A204.1 (cell line): ENCODE measurements around the gene WDR17.

Experiments
- FAIRE-seq: peaks from 2 replicates; lab custom pipeline; 2012; peaks lifted over from hg19 to GRCh38; lab: Jason Lieb, UNC

Gene WDR17

DNA sequence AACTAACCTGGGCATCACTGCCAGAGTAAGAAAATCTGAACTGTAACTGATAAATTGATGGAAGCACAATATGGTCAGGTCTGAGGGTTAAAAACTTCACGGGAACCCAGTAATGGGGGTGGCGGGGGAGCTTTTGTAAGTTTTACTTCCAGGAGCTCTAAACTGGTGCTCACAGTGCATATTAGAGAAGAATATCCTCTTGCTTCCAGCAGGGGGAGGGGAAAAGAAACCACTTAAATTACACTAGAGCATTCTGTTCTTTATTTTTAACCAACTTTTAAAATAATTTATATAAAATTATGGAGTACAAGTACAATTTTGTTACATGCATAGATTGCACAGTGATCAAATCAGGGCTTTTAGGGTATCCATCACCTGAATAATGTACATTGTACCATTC, 33.7 kb downstream of the WDR17 start:
- no peak for FAIRE-seq

DNA sequence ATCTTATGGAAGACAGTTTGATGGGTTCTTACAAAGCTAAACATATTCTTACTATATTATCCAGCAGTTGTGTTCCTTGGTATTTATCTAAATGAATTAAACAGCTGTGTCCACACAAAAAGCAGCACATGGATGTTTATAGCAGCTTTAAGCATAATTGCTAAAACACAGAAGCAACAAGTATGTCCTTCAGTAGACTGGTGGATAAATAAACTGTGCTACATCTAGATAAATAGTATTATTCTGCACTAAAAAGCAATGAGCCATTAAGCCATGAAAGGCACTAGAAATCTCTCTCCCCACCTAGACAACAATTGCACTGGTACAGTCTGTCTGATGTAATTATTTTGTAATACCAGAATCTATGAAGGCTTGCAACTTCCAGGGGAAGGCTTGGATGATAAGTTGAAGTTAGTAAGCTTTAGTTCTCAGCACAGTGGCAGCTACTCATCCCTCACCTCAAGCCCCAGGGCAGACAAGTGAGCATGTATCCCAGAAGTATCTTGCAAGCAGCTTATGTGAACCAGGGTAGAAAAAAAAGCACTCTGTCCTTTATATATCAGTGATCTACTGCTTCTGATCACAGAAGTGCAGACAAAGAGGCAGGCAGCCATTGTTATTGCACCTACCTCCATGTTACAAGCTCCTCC, 36.9 kb downstream of the WDR17 start:
- FAIRE-seq: no peak

DNA sequence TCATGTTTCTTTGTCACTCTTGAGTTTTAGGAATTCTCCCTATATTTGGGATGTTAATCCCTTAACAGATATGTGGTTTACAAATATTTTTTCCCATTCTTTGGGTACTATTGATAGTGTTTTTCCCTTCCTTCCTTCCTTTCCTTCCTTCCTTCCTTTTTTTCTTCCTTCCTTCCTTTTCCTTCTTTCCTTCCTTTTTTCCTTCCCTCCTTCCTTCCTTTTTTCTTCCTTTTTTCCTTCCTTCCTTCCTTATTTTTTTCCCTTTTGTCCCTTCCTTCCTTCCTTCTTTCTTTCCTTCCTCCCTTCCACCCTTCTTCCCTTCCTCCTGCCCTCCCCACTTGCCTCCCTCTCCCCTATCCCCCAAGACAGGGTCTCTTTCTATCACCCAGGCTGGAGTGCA, 42.1 kb downstream of the WDR17 start:
- FAIRE-seq: no peak

DNA sequence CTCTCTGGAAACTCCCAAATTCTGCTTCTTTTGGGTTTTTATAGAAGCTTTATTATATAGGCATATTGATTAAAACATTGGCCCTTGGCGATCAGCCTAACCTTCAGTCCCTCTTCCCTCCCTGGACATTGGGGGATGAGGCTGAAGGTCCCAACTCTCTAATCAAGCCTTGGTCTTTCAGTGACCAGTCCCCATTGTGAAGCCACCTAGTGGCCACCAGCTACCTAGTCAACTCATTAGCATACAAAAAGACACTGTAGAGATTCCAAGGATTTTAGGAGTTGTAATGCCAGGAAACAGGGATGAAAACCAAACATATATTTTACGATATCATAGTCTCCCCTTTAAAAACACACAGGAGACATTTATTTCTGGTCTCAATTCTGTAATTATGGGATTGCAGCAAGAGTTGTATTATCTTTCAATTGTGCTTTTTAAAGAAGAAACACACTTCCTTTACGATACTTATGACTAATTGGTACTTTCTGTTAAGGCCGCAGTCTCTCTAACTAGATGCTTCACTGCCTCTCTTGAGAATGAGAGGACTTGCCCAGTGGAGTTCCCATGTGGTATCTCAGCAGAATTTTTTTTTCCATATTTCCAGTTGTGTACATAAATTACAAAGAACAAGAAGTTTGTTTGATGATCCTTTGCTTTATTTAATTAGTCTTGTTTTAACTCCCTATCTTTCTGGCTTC, 58.2 kb downstream of the WDR17 start:
- FAIRE-seq: no peak

DNA sequence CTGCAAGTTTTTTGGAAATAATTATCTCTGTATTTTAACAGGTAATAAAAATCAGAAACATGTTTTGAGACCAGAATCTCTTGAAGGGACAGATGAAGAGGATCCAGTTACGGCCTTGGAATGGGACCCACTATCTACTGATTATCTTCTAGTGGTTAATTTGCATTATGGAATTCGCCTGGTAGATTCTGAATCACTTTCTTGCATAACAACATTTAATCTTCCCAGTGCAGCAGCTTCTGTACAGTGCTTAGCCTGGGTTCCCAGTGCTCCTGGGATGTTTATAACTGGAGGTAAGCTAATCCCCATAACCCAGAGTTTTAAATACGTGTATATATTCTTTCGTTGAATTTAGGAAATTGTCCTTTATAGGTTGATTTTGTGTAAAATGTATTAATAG, 59.4 kb downstream of the WDR17 start:
- FAIRE-seq: no peak

DNA sequence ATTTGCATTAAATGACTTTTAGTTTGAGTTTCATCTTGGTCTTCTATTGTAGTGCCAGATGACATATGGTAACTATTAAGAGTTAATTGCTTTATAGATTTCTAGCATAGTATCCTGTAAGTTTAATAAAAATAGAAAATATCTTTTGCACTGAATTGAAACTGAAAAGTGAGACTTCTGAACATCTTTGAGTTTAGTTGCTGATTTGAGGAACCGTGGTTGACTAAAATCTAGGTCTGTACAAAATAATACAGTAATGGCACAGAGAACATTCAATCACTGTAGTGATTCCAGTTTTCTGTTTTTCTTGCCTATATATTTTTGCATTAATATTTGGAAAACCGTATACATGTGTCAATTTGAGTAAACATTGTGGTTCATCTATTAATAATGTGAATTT, 69.0 kb downstream of the WDR17 start:
- FAIRE-seq: no peak

DNA sequence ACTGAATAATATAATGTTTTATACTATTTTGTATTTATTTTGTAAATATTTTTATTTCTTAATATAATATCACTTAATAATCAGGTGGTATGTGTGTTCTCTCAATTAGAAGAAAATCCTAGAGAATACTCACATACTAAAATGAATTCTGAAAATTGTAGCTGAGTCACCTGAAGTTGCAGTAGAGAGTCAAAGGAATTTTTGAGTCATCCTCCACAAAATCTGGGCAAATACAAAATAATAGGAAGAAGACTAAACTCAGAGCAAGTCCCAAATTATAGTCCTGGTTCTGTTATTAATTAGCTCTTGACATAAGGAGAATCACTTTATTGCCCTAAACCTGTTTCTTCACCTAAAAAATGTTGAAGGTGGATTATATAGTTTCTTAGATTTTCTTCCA, 72.0 kb downstream of the WDR17 start:
- FAIRE-seq: no peak

DNA sequence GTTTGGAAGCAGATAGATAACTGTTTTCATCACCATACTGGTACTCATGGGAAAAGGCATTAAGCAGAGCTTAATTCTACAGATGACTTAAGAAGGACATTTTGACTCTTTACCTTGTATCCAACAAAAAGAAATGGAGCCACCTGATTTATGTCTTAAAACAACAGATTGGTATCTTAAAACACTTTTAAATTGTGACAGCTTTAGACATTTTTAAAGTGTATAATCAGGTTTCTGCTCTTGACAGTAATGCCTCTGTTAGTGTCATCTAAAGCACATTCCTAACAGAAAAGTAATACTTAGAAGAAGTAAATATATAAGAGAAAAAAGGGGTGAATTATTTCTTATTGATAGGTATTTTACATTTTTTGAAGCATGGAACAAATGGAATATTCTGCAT, 73.9 kb downstream of the WDR17 start:
- FAIRE-seq: no peak

DNA sequence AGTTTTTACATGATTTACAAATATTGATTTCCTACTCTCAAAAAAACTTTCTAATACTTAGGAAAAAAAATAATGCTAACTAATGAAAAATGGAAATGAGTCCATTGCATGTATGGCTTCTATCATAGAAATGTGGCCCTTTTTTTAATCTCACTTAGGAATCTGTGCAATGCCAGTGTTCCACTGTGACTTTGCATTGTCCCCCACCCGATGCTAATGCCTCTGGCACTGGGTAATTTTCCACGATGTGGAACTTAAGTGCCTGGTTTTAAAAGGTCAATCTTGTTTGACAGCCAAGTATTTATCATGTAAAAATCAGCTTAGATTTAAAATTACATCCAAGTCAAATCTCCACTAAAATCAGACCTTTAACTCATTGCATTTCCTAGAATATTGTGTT, 76.6 kb downstream of the WDR17 start:
- no peak for FAIRE-seq

DNA sequence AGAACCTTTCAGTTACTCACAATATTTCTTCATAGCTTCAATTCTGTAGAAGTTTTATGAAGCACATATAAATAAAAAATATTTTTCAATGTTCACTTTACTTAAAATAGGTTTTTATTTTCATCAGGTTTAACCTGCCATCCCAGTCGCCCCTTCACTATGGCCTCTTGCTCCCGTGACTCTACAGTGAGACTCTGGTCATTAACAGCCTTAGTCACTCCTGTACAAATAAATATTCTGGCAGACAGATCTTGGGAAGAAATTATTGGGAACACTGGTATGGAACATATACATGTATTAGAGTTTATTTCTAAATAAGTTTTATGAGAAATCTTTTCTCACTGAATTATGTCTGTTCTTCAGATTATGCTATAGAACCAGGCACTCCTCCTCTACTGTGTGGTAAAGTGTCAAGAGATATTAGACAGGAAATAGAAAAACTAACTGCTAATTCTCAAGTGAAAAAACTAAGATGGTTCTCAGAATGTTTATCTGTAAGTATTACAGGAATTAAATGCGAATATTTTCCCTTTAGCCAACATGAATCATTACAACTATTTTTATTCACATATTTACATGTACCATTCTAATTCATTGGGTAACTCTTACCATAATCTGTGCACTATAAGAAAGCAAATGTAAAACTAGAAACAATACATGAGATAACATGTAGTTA, 84.2 kb downstream of the WDR17 start:
- no peak for FAIRE-seq

DNA sequence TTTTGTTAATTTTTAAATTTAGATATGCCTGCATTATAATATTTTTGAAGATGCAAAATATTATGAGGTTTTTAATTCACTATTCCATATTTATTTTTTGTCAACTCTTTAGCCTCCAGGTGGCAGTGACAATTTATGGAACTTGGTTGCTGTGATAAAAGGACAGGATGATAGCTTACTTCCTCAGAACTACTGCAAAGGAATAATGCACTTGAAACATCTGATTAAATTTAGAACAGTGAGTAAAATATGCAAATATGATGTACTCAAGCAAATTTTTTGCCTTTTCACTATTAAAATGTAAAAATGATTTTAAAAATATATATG, 84.7 kb downstream of the WDR17 start:
- peak; percentile 83 for FAIRE-seq

DNA sequence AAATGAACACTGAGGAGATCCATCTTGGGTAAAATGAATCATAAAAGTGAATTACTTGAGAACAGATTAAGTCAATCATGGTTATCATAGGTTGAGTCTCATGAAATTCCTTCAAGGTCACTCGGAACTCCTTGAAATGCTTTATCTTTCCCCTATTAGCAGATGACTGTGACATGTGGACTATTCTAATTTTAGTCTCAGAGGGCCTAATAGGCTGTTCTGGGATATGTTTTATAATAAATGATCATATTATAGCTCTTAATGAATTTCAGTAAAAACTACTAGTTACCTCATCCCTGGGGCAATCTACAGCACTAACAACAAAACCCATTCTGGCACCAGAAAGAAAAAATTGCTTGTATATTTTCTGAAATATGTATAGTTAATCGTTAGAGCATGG, 85.1 kb downstream of the WDR17 start:
- FAIRE-seq: no peak

DNA sequence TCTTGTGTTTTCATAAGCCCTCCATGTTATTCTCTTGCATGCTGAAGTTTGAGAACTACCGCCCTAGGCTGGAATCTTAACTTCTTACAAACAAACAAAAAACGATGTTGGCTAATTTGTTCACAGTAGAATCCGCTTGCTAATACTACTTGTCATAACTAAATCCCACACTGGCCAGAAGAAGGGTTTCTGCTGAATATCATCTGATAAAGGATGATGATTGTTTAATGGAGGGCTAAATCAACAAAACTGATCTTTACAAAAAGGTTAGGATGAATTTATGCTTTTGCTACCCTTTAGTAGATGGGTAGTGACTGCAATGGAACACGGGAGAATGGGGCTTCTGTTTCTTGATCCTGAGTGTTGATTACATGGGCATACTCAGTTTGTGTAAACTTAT, 87.5 kb downstream of the WDR17 start:
- FAIRE-seq: no peak

DNA sequence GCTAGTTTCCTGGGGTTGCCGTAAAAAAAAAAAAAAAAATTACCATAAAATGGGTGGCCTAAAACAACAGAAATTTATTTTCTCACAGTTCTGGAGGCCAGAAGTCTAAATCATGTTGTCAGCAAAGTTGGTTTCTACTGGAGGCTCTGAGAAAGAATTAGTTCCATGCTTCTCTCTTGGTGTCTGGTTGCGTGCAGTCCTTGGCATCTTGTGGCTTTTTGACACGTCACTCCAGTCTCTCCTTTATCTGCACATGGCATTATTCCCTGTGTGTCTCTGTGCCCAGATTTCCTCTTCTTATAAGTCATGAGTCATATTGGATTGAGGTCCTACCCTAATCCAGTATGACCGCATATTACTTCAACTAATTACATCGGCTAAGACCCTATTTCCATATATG, 91.0 kb downstream of the WDR17 start:
- FAIRE-seq: no peak

DNA sequence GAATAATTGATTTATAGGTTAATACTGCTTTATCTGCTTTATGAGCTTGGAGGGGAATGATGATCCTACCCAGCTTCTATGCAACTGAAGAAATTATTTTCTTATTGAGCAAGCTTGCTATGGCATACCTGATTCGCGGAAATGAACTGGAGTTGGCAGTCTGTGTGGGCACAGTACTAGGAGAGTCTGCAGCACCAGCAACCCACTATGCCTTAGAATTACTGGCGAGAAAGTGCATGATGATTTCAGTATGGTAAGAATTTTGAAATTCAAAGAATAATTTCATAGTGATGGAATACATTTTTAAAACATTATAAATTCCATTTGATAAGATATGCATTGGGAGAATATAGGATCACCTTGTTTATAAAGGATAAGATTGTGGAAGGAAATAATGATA, 97.4 kb downstream of the WDR17 start:
- FAIRE-seq: no peak

DNA sequence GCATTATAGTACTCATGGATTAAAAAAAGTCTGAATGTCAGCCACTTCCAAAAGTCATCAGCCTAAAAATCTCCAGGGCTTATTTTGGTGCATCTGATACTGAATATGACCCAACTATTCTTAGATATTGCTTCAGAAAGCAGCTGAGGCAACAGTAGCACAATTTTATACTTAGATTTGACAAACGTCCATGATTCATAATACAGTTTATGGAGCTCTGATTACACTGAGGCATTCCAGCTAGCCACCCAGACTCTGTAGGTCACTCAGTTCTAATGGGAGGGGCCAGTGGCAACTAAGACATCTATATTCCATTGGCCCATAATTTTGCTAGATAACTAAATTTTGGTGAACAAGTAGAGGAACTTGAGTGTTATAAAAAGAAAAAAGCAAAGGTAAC, 119.4 kb downstream of the WDR17 start:
- no peak for FAIRE-seq

DNA sequence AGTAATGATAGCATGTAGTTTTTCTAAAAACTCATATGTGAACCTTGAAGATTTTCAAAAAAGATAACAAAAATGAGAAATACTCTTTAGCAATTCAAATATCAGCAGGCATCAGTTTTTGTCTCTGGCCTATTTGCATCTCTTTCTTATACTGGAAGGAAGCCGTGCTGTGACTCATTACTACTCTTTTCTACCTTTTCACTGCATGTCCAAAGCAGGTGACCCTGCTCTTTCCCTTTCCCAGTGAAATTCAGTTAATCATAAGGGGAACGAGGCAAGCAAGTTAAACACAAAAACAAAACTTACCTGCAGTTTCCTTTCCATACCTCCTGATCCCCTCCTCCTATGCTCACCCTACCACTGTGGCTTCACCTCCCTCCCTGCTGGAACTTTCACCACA, 120.4 kb downstream of the WDR17 start:
- FAIRE-seq: no peak

DNA sequence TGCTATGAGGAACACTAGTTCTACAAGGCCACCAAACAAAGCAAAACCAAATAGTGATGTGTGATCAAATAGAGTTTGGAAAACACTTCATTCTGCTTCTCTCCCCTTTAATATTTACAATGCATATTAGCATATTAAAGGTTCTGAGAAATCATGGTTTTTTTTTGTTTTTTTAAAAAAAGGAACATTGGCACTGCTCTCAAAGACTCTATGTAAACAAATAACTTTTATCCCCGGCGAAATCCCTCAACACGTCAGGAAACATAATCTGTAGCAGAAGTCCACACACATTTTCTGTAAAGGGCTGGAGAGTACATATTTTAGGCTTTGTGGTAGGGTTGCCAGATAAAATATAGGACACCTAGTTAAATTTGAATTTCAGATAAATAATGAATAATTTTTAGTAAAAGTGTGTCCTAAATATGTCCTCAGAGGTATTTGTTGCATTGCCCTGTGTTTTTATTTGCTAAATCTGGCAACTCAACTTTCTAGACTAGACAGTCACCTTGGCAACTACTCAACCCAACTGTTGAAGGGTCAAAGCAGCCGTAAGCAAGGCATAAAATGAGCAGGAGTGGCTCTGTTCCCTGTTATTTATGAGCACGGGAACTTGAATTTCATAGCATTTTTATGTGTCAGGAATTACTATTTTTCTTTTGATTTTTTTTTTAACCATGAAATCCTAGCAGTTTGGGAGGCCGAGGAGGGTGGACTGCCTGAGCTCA, 121.2 kb downstream of the WDR17 start:
- no peak for FAIRE-seq

DNA sequence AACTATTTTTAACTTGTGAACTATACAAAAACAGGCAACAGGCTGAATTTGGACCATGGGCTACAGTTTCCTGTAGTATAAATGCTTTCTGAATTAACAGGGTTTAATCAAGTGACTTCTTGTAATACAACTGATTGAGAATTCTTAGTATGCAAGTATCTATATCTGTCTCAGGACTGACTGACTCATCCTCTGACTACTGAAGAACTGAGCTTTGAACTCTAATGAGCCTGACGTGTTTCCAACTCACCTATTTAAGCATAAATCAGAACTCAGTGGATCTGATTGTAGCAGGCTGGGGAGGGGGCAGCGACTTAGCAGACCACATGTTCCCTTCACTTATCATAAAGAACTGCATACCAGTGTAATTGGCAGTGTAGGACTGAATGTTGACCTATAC, 122.0 kb downstream of the WDR17 start:
- no peak for FAIRE-seq

DNA sequence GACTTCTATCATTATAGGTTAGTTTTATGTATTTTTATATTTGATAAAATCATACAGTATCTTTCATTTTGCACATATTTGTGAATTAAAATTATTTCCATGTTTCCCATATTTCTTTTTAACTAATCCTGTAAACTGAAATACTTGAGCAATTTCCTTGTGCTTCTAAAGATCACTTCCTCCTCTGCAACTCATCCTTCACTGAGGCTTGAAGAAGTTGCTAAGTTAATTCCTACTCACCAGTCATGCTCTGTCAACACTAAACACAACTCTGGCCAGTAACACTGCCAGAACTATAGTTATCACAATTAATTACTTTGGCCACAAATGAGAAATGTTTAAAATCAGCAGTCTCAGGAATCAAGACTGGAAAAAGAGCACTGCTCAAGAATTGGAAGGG, 123.0 kb downstream of the WDR17 start:
- FAIRE-seq: no peak

DNA sequence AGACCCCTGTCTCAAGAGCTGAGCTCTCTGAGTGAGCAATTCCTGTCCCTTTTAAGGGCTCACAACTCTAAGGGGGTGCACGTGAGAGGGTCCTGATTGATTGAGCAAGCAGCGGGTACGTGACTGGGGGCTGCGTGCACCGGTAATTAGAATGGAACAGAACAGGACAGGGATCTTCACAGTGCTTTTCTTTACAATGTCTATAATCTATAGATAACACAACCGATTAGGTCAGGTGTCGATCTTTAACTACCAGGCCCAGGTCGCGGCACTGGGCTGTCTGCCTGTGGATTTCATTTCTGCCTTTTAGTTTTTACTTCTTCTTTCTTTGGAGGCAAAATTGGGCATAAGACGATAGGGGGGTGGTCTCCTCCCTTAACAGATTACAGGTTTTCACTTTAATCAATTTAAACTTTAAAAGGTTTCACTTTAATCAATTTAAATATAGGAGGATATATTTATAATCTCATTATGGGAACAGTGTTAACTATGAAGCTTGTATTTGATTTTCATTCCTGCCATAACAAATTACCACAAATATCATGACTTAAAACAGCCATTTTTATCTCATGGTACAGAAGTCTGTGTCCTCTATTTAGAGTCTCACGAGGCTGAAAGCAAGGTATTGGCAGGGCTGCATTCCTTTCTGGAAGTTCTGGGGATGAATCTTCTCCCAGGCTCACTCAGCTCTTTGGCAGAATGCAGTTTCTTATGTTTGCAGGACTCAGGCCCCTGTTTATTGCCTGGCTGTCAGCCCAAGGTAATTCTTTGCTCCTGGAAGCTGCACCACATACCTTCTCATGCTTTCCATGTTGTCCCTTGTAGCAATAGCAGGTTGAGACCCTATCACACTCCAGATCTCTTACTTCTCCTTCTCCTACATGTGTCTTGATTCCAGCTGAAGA, 124.5 kb downstream of the WDR17 start:
- no peak for FAIRE-seq

DNA sequence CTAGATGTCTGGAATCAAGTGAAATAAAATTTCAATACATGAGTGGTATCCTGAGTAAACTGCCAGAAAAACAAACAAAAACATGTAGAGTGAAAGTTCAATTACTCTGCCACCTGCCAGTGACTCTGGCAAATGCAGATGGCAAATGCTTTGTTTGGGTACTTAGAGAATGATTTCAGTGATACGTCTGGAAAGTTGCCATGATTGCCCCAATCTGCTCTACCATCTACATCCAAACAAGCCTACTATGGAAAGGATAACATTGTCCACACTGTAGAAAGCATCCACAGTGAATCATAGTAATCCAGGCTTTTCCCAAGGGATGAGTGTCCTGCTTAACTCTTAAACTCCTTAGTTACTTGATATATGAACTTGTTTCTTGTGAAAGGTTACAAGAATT, 126.3 kb downstream of the WDR17 start:
- no peak for FAIRE-seq
